ENCODE results near the gene SPTBN1.
"Not testable (repeated sequence)": the region's sequence is repeated elsewhere in the genome, so short reads cannot be mapped to it uniquely, and the experiment has no call there.

Gene SPTBN1

GRCh38 chr2:54683596-54683995 is 227.5 kb downstream of the SPTBN1 start:
- no peak for DNase-seq

- no peak for DNase-seq
Observed at GRCh38 chr2:54685263-54685775, 229.2 kb downstream of the SPTBN1 start.

- DNase-seq = no peak
Observed at GRCh38 chr2:54687595-54688152, 231.5 kb downstream of the SPTBN1 start.

GRCh38 chr2:54691445-54692135 is 235.5 kb downstream of the SPTBN1 start:
- DNase-seq = peak; percentile 39

GRCh38 chr2:54692556-54692955 is 236.4 kb downstream of the SPTBN1 start:
- DNase-seq = no peak

- no peak for DNase-seq
Observed at GRCh38 chr2:54695378-54695777, 239.3 kb downstream of the SPTBN1 start.

GRCh38 chr2:54697934-54698333 is 241.8 kb downstream of the SPTBN1 start:
- DNase-seq = no peak

- not testable (repeated sequence) for DNase-seq
Observed at GRCh38 chr2:54698926-54699325, 242.8 kb downstream of the SPTBN1 start.

- no peak for DNase-seq
Observed at GRCh38 chr2:54699665-54700064, 243.5 kb downstream of the SPTBN1 start.

- DNase-seq = no peak
Observed at GRCh38 chr2:54701029-54701428, 244.9 kb downstream of the SPTBN1 start.

GRCh38 chr2:54704238-54704637 is 248.1 kb downstream of the SPTBN1 start:
- DNase-seq = no peak

- peak; percentile 73 for DNase-seq
Observed at GRCh38 chr2:54704688-54705605, 248.8 kb downstream of the SPTBN1 start.

GRCh38 chr2:54706622-54707021 is 250.5 kb downstream of the SPTBN1 start:
- DNase-seq = no peak

- no peak for DNase-seq
Observed at GRCh38 chr2:54708584-54709335, 252.6 kb downstream of the SPTBN1 start.

GRCh38 chr2:54709336-54709809 is 253.2 kb downstream of the SPTBN1 start:
- DNase-seq = no peak

GRCh38 chr2:54710216-54710615 is 254.1 kb downstream of the SPTBN1 start:
- no peak for DNase-seq

GRCh38 chr2:54712516-54712915 is 256.4 kb downstream of the SPTBN1 start:
- DNase-seq = no peak

- no peak for DNase-seq
Observed at GRCh38 chr2:54714996-54715395, 258.9 kb downstream of the SPTBN1 start.

GRCh38 chr2:54716375-54716774 is 260.2 kb downstream of the SPTBN1 start:
- no peak for DNase-seq

- DNase-seq = no peak
Observed at GRCh38 chr2:54720563-54720962, 264.4 kb downstream of the SPTBN1 start.

Measured in NCI-H1694 treated with DMSO at 0.1 percent for 48 hours (cell line).